Kidney tubule cell (primary cell): ENCODE results near the gene CLRN3.

ENCODE experiments used
- DNase-seq: peaks from one replicate; pipeline ENCODE4 v3.0.0-alpha.2; 2018; ENCODE audit warnings: low spot score

The CLRN3 gene

DNA sequence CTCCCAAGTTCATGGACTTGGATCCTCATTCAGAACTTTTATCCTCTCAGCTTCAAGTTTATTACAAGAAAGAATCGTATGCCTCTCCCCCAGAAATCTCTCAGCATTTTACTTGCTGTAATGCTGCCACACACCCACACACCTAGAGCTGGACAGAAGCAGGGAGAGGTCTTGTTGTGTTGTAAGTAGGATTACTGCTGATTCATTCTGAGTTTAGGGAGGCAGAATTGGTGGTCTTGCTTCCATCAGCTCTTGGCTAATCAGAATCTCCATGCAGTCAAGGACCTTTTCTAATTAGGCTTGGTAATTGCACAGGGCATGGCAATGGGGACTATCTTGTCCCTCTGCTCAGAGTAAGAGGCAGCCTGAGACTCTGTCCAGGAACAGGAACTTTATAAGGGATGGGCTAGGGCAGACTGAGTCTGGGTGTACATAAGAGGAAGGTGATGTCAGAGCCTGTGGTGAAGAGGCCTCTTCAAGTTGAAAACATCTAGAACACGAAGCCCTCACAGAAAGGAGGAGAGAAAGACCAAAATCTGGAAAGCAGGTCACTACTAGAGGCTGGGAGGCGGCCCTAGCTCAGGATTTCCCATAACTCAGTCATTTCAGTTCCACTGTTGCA, 7.1 kb upstream of the CLRN3 start:
- no peak for DNase-seq

DNA sequence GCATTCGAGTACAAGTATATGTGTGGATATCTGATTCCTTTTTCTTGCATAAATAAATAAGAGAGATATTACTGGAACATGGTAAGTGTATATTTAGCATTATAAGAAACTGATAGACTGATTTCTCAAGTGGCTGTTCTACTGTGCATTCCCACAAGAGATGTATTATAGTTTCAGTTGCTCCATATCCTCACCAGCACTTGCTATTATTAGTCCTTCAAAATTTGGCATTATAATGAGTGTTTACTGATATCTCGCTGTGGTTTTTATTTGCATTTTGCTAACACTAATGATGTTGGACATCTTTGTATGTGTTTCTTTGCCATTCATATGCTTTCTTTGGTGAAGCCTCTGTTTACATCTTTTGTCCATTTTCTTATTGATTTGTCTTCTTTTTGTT, 4.4 kb upstream of the CLRN3 start:
- no peak for DNase-seq

DNA sequence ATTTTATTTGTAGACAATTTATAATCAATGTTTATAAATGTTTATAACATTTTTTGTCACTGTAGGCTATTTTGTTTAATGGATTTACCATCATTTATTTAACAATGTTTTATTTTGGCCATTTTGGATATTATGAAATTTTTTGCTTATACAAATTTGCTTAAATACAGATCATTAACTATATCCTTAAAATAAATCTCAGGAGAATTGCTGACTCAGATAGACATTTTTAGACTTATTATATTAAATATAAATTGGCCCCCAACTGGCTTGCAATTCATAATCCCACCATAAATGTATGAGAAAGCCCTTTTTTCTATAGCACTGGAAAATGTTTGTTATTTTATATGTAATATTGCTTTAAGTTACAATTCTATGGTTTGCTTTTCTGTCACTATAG, 3.8 kb upstream of the CLRN3 start:
- no peak for DNase-seq

DNA sequence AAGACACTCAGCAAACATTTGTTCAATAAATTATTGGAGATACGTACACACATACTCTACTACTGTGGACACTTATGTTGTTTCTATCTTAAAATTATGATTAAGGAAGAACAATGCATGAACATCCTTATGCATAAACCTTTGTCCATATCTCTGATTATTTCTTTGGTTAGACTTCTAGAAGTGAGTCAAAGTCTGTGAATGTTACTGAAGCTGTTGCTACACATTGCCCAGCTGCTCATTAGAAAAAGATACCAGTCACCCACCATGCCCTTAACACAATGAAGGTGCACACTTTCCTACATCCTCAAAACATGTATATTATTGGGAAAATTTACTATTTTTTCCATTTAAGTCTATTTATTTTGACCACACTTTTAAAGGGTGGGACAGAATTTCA, 1.4 kb upstream of the CLRN3 start:
- no peak for DNase-seq

DNA sequence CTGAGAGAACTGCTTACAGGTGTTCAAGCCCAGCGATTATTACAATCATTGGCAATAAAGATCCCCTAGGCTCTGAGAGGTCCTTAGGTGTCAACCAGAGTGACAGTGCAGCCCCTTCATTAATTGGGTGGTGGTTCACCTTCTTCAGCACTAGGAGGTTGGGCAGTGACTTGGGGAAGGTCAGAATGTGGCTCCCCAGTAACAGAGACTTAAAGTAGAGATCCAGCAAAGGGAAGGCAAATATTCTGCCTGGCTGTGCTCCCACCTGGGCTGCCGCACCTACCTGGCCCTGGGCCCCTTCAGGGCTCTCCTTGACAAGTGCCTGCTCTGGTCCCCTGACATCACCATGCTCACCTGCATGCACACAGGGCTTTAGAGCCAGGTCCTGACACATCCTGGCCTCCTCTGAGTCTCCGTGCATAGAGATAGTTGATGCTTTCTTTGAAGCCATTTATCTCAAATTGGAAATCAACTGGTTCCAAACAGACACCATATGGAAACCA, 1.9 kb downstream of the CLRN3 start:
- DNase-seq: no peak

DNA sequence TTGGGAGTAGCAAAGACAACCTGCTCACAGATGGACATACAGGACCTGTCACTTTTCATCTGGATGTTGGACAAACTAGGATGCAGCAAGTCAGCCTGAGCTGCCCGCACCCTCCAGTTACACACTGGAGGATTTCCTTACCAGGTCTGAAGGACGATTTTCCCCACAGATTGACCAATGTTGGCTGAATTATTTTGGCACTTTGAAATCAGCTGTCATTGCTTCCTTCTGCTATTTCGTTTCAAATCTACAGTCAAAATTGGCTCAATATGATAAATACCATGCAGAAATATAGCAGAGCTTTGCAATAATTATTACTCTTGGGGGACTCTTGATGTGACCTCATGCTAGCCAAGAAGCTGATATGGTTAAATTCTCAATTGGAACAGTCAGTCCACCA, 2.5 kb downstream of the CLRN3 start:
- DNase-seq: no peak

DNA sequence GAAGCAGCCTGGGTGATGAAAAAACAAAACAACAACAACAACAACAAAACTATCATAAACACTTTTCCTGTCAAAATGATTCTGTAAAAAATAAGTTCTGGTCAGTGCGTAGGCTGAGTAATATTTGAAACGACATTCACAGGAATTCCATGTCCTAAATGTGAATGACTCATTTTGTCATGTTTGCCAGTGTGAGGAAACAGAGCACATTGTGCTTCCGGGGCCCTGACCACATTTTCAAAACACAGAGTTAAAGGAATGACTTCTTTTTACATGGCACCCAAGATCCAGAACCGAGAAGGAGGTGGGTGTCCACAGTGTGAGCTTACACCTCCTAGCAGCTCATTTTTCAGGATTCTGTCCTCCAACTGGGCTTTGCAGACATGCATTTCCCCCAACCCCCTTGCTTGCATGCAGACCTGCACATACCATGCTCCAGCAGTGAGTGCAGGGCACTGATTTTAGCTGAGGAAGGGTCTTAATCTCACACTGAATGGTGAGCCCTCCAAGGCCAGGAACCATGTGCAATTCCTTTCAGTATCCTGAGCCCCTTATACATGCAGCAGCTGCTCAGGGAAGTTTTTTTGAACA, 3.0 kb downstream of the CLRN3 start:
- peak; percentile 58 for DNase-seq

DNA sequence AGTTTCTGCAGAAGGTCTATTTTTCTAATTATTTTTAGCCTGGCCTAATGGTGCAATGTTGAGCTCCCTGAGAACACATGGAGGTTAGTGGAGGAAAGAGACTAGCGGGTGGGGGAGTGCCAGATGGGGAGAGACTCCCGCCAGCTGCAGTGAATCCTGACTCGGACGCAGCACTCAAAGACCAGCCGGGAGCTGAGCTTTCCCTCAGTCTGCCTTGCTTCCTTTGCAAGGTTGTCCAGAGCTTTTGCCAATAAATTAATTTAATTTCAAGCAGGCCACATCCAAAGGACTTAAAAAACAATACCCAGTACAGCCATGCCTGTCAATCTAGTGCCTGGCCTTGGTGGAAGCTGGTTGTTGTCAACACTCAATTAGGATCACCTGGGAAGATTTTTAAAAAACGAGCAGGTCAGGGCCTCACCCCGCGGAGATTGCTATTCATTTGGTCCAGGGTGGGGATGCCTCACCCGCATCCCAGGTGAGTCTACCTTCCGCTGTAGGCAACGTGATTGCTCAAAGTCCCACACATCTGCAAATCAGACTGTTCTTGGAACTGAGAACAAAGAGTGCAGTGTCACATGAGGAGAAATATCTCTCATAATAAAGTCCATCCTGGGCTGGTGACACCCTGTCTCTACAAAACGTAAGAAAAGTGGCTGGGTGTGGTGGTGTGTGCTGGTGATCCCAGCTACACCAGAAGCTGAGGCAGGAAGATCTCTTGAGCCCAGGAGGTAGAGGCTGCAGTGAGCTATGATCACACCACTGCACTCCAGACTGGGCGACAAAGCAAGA, 4.0 kb downstream of the CLRN3 start:
- DNase-seq: no peak

DNA sequence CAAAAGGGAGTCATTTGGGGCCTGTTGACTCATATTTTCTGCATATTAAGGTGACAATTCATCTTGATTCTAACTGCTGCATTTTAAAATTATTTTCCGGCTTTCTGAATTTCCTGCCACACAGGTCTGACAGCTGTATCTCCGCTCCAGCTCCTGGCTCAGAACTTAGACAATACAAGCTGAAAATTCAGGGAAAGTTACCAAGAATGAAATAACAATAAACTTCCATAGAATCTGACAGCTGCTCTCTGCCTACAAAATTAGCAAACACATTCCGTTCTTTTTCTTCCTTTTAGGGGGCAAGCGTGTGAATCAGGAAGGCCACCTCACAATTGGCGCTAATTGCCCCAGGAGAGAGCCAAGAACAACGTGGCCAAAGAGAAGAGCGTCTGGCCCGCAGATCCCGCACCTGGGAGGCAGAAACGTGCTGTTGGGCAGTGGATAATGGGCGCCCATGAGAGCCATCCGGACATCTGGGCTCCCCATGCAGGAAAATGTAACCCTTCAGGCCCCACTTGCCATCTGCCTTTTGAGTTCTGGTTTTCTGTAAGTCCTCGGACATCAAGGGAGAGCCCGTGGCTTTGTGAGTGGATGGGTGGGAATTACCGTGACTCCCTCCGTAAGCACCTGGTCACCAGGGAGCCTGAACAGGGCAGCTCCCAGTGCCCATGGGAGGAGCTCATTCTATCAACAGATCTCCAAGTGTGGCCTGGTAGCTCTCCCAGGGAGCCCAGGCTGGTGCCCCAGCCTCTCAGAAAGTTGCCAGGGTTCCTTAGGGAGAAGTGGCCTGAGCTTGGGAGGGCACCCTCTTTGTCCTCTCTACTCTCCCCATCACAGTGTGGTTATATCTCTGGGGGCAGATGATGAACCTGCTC, 5.0 kb downstream of the CLRN3 start:
- DNase-seq: no peak

DNA sequence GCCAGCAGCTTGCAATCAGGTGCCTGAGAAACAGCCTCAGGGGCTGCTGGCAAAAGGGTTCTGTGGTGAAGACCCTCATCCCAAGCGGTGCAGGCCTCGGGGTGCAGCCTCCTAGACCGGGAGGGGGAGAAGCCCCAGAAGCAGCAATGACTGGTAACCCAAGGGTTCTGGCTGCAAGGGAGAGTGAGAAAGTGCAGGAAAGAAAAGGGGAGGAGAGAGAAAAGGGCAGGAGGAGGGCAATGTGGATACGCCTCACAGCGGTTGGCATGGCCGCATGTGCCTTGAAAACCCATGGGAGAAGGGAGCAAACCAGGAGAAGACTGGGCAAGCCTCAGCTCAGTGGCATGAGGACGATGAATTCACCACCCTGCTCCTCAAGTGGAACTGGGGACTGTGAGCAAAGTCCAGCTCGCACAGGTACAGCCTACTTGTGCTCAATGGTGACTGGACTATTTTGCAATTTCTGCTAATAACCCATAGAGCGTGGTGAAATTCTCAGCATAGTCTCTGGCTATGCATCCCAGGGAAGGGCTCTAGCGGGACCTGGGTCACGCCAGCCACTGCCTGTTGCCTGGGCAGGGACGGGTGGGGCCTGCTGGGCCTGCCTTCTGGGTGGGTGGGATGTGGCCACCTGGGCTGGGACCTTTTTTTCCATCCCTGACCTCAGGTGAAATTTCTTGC, 6.2 kb downstream of the CLRN3 start:
- DNase-seq: peak; percentile 49

DNA sequence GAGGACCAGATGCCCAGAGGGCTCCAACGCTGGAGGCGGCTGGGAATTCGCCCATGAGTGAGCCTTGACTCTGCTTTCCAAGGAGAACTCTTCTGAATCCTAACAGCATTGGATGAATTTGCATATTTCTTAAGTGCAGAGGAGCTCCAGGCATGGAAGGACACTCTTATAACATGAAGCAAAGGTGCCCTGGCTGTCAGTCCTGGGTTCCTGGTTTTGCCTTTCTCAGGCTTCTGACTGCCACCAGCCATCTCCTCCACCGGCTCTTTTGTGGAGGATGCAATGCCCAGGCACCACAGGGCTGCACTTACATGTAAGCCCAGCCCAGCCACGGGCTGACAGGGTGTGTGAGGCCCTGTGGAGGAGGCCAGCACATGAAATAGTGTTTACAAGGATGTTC, 8.2 kb downstream of the CLRN3 start:
- DNase-seq: no peak

DNA sequence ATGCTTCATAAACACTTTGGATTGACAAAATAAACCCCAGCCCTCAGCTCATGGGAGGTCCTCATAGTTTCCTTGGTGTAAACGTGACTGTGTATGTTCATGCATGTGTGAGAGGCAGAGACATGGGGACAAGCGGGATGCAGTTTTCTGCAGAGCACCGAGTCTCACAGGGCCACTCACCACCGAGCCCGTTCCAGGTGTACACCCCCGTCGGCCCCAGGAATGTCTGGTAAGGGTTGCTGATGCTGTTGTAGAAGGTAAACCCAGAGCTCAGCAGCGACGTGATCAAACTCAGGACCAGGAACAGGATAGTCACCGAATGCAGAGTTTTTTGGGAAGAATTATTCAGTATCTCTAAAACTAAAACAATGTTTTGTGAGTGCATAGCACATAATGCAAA, 9.2 kb downstream of the CLRN3 start:
- DNase-seq: no peak

DNA sequence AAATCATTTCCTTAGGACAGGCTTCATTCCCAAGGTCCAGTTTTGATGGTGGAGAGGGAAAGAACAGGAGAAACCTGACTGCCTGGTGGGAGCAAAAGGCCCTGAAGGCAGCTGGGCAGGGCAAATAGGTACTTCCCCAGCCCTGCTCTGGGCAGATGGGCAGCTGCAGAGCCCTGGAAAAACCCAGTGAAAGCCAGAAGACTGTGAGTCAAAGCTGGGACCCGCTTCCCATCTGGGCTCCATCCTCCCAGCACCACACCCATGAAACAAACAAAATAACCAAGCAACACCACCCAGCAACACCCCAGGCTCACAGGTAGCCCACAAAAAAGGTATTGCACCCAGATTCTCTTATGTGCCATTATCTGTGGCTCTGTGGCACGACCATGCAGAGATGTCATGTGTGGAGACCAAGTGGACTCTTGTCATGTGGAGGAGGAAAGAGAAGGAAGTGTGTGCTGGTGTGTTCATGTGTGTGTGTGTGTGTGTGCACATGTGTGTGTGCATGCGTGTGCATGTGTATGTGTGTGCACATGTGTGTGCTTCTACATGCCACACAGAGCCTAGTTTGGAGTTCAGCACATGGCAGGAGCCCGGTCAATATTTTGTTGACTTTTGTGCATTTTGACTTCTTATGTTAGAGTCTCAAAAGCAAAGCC, 9.8 kb downstream of the CLRN3 start:
- no peak for DNase-seq

DNA sequence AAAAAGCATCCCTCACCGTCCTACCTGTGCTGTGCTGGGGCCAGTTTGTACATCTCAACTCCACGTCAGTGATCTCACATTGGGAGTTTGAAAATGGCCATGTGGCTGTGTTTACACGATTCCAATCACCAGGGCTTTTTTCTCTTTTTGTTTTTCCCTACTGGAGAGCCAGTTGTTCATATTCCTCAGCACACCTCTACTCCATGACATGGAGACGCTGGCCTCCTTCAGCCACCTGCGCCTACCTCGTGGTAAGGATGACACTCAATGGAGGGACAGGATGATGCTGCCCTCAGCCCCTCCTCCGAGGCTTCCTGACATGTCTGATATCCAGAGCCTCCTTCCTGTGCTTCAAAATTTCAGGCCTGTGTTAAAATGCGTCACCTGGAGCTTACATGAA, 10.3 kb downstream of the CLRN3 start:
- DNase-seq: no peak

DNA sequence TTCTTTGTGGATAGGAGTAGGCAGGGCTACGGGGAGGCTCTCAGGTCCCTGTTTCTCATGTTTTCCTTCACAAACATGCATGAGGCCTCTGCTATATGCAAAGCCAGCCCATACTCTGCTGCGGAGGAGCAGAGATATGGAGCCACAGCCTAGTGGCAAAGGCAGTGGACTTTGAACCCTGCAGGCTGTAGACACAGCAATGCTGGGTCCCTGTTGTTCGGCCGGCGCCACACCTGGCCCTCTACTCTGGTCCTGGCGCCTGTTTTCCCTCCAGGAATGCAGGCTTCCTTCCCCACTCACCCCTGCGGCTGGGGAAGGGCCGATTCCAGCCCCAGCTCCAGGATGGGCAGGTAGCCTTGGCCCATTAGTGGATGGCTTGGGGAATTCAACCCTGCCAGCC, 11.5 kb downstream of the CLRN3 start:
- no peak for DNase-seq

DNA sequence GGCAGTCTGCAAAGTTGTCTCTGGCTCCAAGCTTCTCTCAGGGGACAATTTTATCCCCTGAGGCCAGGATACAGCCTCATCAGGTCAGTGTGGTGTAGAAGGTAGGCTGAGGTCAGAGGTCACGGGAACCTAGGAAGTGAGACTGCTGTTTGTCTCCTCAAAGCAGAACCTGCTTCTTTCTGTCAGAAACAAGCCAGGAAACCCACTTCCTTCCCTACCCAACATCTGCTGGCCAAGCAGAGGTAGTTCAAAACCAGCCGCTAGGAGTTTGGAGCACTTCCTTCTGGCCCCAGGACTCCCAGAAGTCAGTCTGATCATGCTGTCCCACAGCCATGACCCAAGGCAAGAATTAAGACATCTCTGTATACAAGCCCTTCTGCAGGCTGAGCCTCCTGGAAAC, 12.2 kb downstream of the CLRN3 start:
- no peak for DNase-seq

DNA sequence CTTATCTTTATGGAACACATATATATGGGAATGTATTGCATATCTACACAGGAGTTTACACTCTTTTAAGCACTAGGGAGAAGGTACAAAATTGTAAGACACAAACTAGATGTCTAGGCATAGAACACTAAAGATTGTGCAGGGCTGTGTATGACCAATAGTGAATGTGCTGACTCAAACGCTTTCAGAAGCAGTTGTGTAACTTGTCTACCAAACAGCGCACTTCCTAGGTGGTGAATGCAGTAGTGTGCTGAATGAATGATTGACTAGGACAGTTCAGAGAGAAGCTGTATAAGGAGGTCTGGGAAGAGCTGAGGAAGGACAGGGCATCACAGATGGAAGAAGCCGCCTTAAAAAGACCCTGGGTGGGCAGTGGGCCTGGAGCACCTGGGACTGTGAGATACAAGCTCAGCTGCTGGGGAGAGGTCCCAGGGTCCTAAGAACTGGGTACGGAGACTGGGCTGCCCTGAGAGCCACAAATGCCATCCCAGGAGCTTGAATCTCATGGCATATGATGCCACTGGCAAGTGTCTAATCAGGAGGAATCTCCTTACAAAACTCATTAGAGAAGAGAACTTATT, 14.2 kb downstream of the CLRN3 start:
- DNase-seq: peak; percentile 45

DNA sequence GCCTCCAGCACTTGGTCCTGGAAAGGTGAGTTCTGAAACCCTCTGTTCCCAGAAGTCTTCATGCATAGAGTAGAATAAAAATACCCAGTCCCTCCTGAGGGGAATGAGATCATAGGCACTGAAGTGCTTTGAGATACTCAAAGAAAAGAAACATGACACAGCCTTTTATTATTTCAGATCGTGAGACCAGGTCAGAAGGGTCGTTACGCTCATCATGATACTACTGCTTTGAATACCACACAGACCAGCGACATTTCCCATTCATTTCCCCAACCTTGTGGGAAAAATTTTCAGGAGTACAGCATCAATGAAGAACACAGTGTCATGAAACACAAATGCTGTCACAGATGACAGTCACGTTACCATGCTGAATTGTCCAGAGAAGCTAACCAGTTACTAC, 15.0 kb downstream of the CLRN3 start:
- DNase-seq: peak; percentile 35

DNA sequence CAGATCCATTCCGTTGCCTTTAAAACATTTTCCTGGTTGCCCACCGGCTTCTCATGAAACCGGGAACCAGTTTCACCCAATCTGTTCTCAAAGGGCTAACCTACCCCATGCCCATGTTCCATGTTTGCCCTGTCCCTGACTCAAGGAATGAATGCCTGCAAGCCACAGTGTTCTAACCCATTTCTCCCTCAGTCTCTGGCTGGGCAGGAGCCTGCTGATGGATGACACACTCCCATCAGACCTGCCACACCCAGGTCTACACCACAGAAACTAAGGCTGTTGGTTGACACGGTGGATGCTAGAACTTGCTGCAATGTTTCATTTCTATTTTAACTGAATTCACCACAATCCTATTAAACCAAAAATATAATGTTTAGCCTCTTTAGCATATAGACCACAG, 15.6 kb downstream of the CLRN3 start:
- no peak for DNase-seq

DNA sequence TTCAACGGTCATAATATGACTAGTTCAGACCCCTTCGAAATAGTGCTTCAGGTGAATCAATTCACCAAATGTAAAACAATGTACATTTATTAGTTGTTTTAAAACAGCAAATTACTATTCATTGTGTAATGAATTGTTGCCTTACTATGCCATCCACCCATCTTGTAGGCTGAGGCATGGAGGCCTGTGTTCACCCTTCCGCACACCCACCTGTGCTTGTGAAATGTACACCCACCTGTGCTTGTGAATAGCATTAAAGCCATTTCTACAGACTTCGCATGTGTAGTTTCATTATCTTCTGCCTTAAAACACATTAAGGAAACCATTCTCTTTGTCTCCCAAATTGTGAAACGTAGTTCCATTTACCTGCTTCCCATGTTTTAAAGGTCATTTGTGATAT, 16.8 kb downstream of the CLRN3 start:
- DNase-seq: no peak

DNA sequence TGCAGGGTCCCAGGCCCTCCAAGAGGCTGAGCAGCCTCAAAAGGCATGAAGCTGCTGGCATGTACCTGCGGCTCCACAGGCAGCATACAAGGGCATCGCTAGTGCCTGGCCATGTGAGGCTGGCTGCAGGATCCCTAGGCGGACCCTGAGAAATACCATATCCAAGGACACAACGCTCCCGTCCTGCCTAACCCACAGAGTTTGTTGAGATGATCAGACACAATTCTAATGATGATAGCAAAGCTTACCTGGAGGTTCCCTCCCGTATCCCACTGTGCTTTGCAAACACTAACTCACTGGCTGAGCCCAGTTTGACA, 17.3 kb downstream of the CLRN3 start:
- DNase-seq: no peak
